ENCODE measurements around the gene SEC23A. TPM values are rescaled to one million over a fixed set of nuclear protein-coding genes. Genes with fewer than 3 reads are reported as not detected.

SEC23A gene
- polyA plus RNA-seq, 1 donor from 2014 or later, result 23.0 TPM

DNA sequence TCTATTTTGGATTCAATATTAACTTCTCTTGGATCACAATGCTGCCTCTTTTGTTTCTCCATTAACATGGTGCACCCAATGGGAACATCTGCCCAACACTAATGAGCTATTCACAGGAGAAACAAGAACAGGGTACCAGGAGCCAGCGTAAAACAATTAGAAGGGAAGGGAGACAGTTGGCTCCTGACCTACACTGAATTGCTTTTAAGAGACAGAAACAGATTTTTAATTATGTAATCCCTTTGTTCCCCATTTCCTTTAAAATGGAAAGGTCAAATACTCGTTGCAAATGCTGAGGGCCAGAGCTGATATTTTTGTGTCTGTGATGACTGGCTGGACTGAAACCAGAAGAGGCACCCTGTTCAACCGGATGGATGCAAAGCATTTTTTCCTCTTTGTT, 108.3 kb downstream of the SEC23A start:
- Mint-ChIP-seq H3K27ac (no peak overlapping the region), H3K4me3 (no peak overlapping the region), H3K9me3 (peaks cover 0 to 3% (median 0%) of the 10 kb centered on the region in 3 donors), H3K36me3 (peaks cover 1% of the 10 kb centered on the region), H3K4me1 (peaks cover 4 to 9% (median 5%) of the 10 kb centered on the region in 3 donors), H3K27me3 (no peaks in the 10 kb centered on the region)

DNA sequence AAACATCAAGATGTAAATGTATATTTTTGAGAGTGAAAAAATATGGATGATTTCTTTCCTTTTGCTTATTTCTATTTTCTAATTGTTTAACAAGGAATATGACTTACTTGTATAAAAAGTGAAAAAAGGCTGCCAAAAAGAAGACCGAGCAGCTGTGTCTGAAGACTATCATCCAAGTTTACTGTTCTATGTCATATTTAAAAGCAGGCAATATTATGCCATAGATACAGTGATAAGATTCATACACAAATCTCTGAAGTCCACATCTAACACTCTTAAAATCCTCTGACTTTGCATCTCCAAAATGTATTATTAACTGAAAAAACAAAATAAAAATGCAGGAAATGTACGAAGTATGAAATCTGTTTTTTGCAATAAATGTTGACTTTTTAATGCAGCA, 109.1 kb downstream of the SEC23A start:
- peaks cover 0 to 3% (median 0%) of the 10 kb centered on the region in 3 donors for H3K9me3 Mint-ChIP-seq

DNA sequence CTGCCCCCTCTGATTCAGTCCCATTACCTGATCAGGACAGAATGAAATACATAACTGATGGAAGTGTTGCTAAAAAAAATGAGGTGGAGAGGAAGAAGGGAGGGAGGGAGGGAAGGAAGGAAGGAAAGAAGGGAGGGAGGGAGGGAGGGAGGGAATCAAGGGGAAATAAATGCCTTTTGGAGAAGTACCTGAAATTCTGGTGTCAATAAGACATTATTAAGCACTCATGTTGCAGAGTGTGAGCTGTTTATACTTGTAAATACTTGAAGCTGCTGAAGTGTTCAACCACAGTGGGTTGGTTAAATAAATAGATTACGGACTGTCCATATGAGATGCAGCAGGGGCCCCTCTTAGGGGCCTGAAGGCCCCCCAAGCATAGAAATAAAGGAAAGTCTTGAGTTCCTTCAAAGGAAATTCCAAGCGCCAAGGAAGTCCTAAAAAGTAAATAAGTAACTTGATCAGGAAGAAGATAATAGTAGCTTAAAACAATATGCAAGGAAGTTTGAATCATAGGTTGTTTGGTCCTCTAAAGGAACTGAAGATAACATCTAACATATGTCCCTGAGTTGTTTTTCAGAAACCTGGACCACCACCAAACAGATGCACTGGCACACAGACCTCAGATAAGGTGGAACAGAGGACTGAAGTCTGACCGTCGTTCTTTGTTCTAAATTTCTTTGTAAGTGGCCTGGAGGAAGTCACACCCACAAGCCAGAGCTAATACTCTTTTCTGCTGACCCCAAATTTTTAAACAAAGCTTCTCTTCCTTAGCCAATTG, 110.8 kb downstream of the SEC23A start:
- Mint-ChIP-seq H3K4me1 (peaks cover 10 to 19% (median 13%) of the 10 kb centered on the region in 3 donors), H3K27ac (no peak overlapping the region), H3K4me3 (no peak overlapping the region), H3K9me3 (peaks cover 0 to 3% (median 0%) of the 10 kb centered on the region in 3 donors), H3K36me3 (peaks cover 1% of the 10 kb centered on the region), H3K27me3 (no peaks in the 10 kb centered on the region)

More for the DNA sequence above, 109.1 kb downstream of the SEC23A start:
- Mint-ChIP-seq H3K27me3 (no peaks in the 10 kb centered on the region), H3K27ac (no peak overlapping the region), H3K36me3 (peaks cover 1% of the 10 kb centered on the region), H3K4me3 (no peak overlapping the region), H3K4me1 (peaks cover 10 to 15% (median 11%) of the 10 kb centered on the region in 3 donors)

GRCh38 chr14:38991299-38991698, 111.7 kb downstream of the SEC23A start:
- peaks cover 10 to 19% (median 13%) of the 10 kb centered on the region in 3 donors for H3K4me1 Mint-ChIP-seq
- H3K27ac Mint-ChIP-seq, result no peak overlapping the region
- no peaks in the 10 kb centered on the region for H3K27me3 Mint-ChIP-seq
- H3K9me3 Mint-ChIP-seq, result peaks cover 0 to 3% (median 0%) of the 10 kb centered on the region in 3 donors
- peak overlapping the region in 1 of 4 donors; percentile 41 for H3K4me3 Mint-ChIP-seq
- H3K36me3 Mint-ChIP-seq, result peaks cover 1% of the 10 kb centered on the region

DNA sequence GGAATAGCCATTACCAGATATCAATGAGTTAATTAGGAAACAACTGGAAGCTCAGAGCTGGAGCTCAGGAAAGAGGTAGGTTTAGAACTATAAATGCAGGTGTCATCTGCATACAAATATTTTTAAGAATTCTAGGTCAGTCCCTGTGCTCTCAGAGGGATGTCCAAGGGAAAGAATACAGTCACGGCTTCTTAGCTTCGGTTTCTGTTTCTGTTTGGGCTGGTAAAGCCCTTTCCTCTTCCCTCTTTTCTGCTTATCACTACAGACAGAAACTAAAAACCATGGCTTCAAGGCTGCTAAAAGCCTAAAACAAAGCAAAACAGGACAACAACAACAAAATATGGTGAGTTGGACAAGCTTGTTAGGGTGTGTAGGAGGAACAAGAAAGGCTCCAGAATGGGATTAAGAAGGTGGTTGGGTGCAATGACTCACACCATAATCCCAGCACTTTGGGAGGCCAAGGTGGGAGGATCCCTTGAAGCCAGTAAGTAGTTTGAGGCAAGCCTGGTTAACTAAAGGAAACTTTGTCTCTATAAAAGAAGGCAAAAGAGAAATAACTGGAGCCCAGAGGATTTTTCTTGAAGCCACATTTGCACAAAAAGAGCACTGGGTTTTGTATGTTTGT, 113.0 kb downstream of the SEC23A start:
- H3K27ac Mint-ChIP-seq, result no peak overlapping the region
- peaks cover 10 to 19% (median 13%) of the 10 kb centered on the region in 3 donors for H3K4me1 Mint-ChIP-seq
- H3K4me3 Mint-ChIP-seq, result peak overlapping the region in 3 of 4 donors; percentile 23 to 71 (median 36)
- H3K36me3 Mint-ChIP-seq, result peaks cover 1% of the 10 kb centered on the region
- no peaks in the 10 kb centered on the region for H3K27me3 Mint-ChIP-seq
- peaks cover 0 to 3% (median 0%) of the 10 kb centered on the region in 3 donors for H3K9me3 Mint-ChIP-seq

GRCh38 chr14:38987781-38988180, 115.3 kb downstream of the SEC23A start:
- Mint-ChIP-seq H3K4me3 (no peak overlapping the region), H3K27ac (no peak overlapping the region), H3K9me3 (peaks cover 0 to 5% (median 4%) of the 10 kb centered on the region in 3 donors), H3K27me3 (no peaks in the 10 kb centered on the region), H3K36me3 (peaks cover 1% of the 10 kb centered on the region), H3K4me1 (peaks cover 10 to 19% (median 13%) of the 10 kb centered on the region in 3 donors)

DNA sequence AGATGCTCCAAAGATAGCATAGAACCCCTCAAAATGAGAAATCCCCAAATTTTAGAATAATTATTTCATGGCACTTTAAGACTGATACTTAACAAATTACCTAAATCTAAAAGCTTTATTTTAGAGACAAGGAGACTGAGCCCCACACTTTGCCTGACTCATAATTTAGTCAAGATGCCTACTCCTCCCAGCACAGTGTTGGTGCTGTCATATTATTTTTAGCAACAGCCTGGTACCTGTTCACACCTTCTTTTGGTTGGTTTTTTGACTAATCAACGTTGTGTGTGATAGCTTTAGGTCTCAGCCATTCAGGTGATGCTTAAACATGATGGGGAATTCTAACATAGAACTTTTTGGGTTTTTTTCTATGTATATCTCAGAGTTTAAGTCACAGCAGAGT, 120.2 kb downstream of the SEC23A start:
- Mint-ChIP-seq H3K4me3 (no peak overlapping the region), H3K9me3 (peaks cover 3 to 8% (median 8%) of the 10 kb centered on the region in 3 donors), H3K27me3 (peaks cover 11% of the 10 kb centered on the region), H3K4me1 (peaks cover 0 to 3% (median 0%) of the 10 kb centered on the region in 3 donors), H3K36me3 (peaks cover 2% of the 10 kb centered on the region), H3K27ac (no peak overlapping the region)

- H3K9me3 Mint-ChIP-seq, result peaks cover 3 to 10% (median 8%) of the 10 kb centered on the region in 3 donors
- no peak overlapping the region for H3K27ac Mint-ChIP-seq
- H3K4me3 Mint-ChIP-seq, result no peak overlapping the region
- H3K27me3 Mint-ChIP-seq, result peaks cover 15% of the 10 kb centered on the region
- peaks cover 2% of the 10 kb centered on the region for H3K36me3 Mint-ChIP-seq
- H3K4me1 Mint-ChIP-seq, result no peaks in the 10 kb centered on the region
Observed at GRCh38 chr14:38982278-38982677, 120.8 kb downstream of the SEC23A start.

Other genes with a start within 250 kb of the SEC23A start
- 17.1 TPM for gene GEMIN2, start 11.1 kb upstream of the SEC23A start, polyA plus RNA-seq
- gene TRAPPC6B, start 67.1 kb upstream of the SEC23A start, polyA plus RNA-seq, result 13.6 TPM
- gene PNN, start 72.0 kb upstream of the SEC23A start, polyA plus RNA-seq, result 36.3 TPM
- gene MIA2, start 130.7 kb upstream of the SEC23A start, polyA plus RNA-seq, result 24.8 TPM